GM12878 (cell line): Measurements from ENCODE around the gene BCLAF1.

ENCODE experiments used
- CTCF ChIP-seq, 3 experiments: IDR thresholded peaks in 2 of 3; conservative IDR thresholded peaks in 1 of 3; 2 replicates each; pipeline ENCODE4 v1.5.1; 2011; ENCODE audit warnings: low read depth in 3 of 3, low read length in 3 of 3, mild to moderate bottlenecking in 3 of 3, control low read depth in 2 of 3, moderate library complexity in 2 of 3, inconsistent platforms in 1 of 3, mixed read lengths in 1 of 3; ENCODE audit not compliant: control insufficient read depth in 2 of 3, insufficient read depth in 1 of 3; ENCODE audit errors: extremely low read depth in 1 of 3
- MAX ChIP-seq: IDR thresholded peaks from 2 replicates; pipeline ENCODE4 v1.6.1; 2012; ENCODE audit warnings: low read depth, low read length, improper control_type of control experiment
- MEF2A ChIP-seq: IDR thresholded peaks from 2 replicates; pipeline ENCODE4 v1.6.1; 2011; ENCODE audit warnings: low read depth, mild to moderate bottlenecking, low read length, moderate library complexity; ENCODE audit not compliant: insufficient read depth
- POU2F2 ChIP-seq: IDR thresholded peaks from 3 replicates; pipeline ENCODE4 v1.6.1; 2011; ENCODE audit warnings: low read depth, mild to moderate bottlenecking, low read length, borderline replicate concordance
- SMAD5 ChIP-seq: IDR thresholded peaks from 2 replicates; pipeline ENCODE4 v1.6.1; 2016; ENCODE audit warnings: antibody characterized with exemption, low read depth
- ZNF24 ChIP-seq: fragments of 450-650 bp; IDR thresholded peaks from 2 replicates; pipeline ENCODE4 v1.6.1; 2017; ENCODE audit warnings: antibody characterized with exemption, mild to moderate bottlenecking
- ZNF622 ChIP-seq: fragments of 450-650 bp; IDR thresholded peaks from 2 replicates; pipeline ENCODE4 v1.6.1; 2017; ENCODE audit warnings: mild to moderate bottlenecking, inconsistent platforms

- no peak for TF ChIP-seq CTCF (IDR thresholded peaks at IDR 0.05 in 2 of 3, conservative IDR thresholded peaks at IDR 0.05 in 1 of 3; ENCODE audit: control insufficient read depth in 2 of 3, extremely low read depth in 1 of 3, insufficient read depth in 1 of 3, low read depth in 3 of 3, low read length in 3 of 3)
- peak; percentile 12; the same call in 1 of the 3 replicates for TF ChIP-seq POU2F2
- no peak for TF ChIP-seq MEF2A
- TF ChIP-seq SMAD5 = no peak
- no peak for TF ChIP-seq ZNF622
- no peak; the same call in 1 of the 2 replicates for TF ChIP-seq MAX
- no peak for TF ChIP-seq ZNF24
Observed at GRCh38 chr6:136290410-136291010, 864 bp upstream of the BCLAF1 start.
